Kasumi-1 (cell line): ENCODE results near the gene ABHD8.

ENCODE experiments used
- DNase-seq, 2 experiments: peaks; one replicate each; lab custom pipeline; 2025; lab: John Stamatoyannopoulos, UW

The ABHD8 gene

GRCh38 chr19:17303167-17303939 is at the start of gene ABHD8:
TSS of gene ABHD8 (minus strand) at chr19:17303425. CDS start at chr19:17301616, 1,809 bp downstream.
- peak; percentile 90 to 91 for DNase-seq

- DNase-seq: no peak
Measured at GRCh38 chr19:17352608-17353280, 49.5 kb upstream of the ABHD8 start.

DNA sequence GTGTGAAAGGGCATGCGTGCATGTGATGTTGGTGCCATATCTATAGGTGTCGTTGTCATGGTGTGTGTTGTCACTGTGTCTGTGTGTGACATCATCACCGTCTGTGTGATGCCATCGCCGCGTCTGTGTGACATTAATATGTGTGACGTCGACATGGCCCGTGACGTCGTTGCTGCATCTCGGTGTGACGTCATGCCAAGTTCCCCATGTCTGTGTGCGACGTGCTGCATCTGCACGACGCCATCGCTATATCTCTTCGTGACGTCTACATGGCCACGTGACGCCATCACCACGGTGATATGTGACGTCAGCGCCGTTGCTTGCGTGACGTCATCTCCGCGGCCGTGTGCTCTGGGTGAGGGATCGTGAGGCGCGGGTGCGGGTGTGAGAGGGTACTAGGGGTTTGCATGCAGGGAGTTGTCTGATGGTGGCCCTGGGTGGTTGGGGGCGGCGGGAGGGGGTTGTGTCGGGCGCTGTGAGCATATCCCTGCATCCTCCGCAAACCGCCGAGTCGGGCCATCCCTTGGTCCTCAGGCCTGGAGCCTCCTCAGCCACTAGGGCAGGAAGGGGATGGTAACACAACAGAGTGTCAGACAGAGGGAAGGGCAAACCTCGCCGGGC is 48.7 kb upstream of the ABHD8 start:
- DNase-seq: no peak

DNA sequence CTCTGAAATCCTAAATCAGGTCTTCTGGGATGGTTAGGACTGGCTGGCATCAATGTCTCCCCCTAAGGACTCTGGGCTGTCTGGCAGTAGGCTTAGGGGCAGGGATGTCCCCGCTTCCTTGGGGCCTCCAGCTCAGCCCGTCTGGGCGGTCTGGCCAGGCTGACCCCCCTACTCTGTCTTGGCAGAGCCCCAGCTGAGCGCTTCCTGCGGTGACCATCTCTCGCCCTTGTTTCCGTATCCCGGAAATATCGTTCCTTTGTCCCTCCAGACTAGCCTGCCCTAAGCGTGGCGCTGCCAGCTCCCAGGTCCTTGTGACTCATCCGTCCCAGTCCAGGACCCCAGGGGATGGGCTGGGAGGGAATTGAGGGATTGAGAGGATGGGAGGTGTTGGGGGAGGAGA is 45.5 kb upstream of the ABHD8 start:
- DNase-seq: no peak

GRCh38 chr19:17347877-17348276 is 44.7 kb upstream of the ABHD8 start:
- no peak for DNase-seq

GRCh38 chr19:17347361-17347760 is 44.1 kb upstream of the ABHD8 start:
- peak in 1 of 2 experiments; percentile 23 for DNase-seq

GRCh38 chr19:17346109-17346671 is 43.0 kb upstream of the ABHD8 start:
- DNase-seq: peak; percentile 72 to 80

DNA sequence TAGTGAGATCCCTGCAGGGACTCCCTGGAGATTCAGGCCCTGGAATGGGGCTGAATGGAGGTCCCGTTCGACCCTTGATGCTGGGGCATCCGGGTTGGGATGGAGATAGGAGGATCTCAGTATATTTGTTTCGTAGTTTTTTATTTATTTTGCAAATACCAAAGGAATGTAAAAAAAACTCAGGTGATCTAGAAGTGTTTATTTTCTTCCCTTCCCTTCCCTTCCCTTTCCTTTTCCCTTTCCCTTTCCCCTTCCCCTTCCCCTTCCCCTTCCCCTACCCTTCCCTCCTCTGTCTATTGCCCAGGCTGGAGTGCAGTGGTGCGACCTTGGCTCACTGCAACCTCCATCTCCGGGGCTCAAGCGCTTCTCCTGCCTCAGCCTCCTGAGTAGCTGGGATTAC is 38.6 kb upstream of the ABHD8 start:
- DNase-seq: no peak

DNA sequence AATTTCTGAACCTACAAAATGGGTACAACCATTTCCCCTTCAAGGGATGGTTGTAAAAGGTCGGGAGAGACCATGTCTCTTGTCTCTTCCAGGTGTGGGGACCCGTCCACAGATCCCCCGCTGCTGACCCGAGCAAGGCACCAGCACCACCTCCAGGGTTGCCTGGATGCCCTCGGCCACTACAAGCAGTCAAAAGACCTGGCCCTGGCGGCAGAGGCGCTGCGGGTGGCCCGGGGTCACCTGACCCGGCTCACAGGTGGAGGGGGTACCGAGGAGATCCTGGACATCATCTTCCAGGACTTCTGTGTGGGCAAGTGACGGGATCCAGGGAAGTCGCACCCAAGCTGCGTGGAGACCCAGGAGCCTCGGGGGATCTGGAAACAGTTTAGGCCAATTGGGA is 38.2 kb upstream of the ABHD8 start:
- DNase-seq: no peak

DNA sequence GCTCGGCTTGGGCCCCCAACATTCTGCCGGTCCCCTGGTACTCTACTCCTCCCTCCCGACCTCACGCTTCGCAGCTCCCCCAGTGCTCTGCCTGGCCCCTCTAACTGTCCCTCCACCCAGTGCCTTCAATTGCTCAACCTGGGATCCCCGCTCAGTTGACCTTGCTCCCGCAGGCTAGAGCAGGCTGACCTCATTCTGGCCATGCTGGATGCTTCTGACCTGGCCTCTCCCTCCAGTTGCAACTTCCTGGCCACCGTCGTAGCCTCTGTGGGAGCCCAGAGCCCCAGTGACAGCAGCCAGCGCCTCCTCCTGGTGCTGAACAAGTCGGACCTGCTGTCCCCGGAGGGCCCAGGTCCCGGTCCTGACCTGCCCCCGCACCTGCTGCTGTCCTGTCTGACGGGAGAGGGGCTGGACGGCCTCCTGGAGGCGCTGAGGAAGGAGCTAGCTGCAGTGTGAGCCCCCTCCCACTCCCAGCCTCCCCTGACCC is 37.7 kb upstream of the ABHD8 start:
- DNase-seq: no peak

DNA sequence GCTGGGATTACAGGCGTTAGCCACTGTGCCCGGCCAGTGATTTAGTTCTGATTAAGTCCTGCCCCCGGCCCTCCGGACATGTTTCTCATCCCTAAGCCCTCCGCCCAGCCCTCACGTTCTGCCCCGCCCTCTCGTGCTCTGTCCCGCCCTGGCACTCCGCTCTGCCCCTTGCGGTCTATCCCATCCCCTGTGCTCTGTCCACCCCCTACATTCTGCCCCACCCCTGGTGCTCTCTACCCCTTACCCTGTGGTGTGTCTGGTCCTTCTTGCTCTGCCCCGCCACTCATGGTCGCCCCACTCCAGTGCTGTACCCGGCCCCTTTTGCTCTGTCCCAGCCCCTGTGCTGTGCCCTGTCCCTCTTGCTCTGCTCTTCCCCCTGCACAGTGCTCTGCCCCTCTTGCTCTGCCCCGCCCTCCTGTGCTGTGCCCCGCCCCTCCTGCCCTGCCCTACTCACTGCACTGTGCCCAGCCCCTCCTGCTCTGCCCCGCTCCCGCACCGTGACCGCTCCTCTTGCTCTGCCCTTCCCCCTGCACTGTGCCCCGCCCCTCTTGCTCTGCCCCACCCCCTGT is 37.2 kb upstream of the ABHD8 start:
- no peak for DNase-seq

GRCh38 chr19:17339088-17339741 is 36.0 kb upstream of the ABHD8 start:
- no peak for DNase-seq

- no peak for DNase-seq
Measured at GRCh38 chr19:17338433-17339078, 35.3 kb upstream of the ABHD8 start.

GRCh38 chr19:17337675-17338432 is 34.6 kb upstream of the ABHD8 start:
- no peak for DNase-seq

GRCh38 chr19:17336872-17337674 is 33.8 kb upstream of the ABHD8 start, which contains the start of gene GTPBP3:
TSS of gene GTPBP3 (plus strand) at chr19:17337553. CDS start at chr19:17337612, 59 bp downstream.
- DNase-seq: peak; percentile 99 to 100

DNA sequence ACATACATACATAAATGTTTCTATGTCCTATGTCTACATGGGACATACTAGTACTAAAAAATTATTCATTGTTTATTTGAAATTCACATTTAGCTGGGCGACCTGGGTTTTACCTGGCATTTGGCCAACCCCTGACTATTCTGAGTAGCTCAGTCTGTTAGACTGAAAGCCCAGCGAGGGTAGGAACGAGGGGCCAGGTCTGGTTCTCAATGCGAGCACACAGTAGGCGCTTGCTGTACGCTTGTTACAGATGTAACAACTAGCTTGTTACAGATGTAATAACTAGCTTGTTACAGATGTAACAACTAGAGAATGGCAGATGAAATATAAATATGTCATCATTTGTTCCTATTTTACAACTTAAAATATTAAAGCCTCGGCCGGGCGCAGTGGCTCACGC is 32.4 kb upstream of the ABHD8 start:
- no peak for DNase-seq

GRCh38 chr19:17334414-17335409 is 31.5 kb upstream of the ABHD8 start, which contains the start of gene ANO8:
TSS of gene ANO8 (minus strand) at chr19:17334855. CDS start at chr19:17334670, 185 bp downstream.
- peak; percentile 95 to 98 for DNase-seq
